Measurements from ENCODE around the gene CHN2.

Gene CHN2

DNA sequence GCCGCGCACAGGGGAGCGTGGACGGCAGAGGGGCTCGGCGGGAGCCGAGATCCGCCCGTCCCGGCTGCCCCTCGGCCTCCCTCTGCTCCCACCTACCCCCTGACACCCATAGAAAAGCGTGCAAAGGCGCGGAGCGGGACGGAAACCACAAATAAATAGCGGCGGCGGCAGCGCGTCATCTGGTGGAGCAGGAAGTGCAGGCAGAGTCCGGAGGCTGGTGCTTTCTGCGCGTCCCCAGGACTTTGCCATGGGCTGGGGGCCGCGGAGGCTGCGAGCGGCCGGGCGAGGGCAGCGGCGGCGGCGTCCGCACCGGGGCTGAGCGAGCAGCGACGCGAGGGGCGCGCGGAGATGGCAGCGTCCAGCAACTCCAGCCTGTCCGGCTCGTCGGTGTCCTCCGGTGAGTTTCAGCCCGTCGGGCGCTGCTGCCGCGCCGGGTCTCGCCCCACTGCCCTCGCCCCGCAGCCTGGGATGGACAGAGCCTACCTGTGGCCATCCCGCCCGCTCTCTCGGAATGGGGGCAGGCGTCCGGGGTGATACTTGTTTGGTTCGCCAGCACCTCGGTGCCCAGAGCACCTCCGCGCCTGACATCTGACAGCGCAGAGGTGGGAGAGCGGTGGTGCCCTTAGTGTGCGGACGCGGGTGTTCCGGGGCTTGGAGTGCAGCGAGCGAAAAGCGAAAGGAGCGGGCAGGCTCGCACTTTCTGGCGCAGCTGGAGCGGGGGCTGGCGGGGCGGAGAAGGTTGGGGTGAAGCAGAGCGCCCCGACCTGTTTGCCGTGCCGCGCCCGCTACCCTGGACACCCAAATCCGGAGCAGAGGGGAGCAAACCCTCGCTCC lies at the start of gene CHN2:
Gene CHN2, plus strand, starts transcription at position 182 of the 834 bp plus-strand sequence.
- DNase-seq (ENCODE audit: low spot score): no peak

DNA sequence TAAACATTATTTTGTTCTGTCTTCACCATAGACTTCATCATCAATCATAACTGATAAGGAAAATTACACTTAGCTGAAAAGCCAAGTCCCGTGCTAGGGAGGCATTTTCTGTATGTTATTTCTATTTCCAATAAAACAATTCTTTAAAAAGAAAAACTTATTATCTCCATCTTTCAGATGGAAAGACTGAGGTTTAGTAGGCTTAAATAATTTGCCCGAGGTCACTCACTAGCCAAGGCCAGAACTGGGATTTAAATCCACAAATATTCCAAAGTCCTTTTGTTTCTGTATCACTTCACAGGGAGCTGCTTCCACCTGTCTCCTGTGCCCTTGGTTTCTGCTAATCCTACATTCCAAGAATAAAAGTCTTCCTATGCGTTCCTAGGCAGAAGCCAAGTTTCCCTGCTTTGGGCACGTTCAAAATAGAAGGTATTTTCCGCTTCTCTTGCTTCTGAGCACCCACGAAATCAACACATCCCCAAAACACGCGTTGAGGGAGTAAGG lies 49.0 kb upstream of the CHN2 start:
- DNase-seq (ENCODE audit: low spot score): no peak

DNA sequence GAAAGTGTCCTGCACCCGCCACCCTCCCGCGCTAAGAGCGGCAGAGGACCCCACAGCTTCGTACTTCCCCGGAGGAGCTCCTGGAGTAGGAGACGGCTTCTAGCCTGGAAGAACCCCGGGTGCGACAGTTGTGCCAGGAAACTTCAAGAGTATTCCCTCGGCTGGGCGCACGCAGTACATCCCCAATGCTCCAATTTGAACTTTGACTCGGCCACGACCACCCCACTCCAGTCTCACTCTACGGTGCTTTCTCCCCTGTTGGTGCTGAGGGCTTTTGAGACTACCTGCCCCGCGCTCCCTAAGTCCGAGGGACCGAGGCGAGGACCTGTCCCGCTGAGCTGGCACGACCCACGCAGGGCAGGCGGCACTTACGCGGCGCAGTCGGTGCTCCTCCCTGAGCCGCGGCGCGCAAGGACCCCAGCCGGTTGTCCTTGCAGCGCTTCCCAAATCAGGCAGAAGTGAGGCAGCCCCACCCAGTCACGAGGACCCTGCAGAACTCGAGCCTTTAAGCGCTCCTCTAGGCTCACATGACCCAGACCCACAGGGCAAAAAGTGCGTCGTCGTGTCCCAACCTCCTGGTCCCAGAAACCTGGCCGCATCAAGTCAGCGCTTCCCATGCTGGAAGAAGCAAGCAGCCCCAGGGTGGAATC lies 48.4 kb upstream of the CHN2 start, which contains the start of gene CPVL:
Gene CPVL, minus strand, starts transcription at position 481 of the 650 bp plus-strand sequence. CDS start 25,476 bp downstream, outside the sequence.
- no peak for DNase-seq (ENCODE audit: low spot score)

DNA sequence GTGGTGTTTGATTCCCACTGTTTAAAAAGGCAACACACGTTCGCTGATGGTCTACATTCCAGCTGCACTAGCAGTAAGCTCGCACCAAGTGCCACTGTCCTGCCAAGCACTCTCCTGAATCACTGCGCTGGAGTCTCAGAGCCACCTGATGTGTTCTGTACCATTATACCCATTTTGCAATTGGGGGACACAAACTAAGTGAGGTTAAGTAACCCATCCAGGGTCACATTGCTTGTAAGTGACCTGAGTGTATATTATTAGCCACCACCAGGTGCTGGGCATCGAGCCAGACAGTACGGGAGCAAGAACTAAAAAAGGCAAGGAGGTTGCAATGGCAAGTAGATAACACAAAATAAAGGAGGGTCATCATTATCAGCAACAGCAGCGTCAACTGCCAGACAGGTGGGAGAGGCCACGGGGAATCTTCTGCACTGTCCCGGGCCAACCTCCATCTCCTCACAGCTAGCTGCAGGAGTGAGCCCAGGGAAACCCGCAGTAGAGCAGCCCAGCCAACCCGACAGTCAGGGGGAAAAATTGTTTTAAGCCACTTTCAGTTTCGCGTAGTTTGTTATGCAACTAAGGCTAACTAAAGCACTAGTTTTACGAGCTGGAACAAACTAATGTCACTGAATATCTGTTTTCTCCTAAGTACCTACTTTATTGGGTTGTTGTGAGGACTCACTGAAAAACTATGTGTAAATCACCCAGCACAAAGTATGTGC lies 47.5 kb upstream of the CHN2 start:
- DNase-seq (ENCODE audit: low spot score): no peak

DNA sequence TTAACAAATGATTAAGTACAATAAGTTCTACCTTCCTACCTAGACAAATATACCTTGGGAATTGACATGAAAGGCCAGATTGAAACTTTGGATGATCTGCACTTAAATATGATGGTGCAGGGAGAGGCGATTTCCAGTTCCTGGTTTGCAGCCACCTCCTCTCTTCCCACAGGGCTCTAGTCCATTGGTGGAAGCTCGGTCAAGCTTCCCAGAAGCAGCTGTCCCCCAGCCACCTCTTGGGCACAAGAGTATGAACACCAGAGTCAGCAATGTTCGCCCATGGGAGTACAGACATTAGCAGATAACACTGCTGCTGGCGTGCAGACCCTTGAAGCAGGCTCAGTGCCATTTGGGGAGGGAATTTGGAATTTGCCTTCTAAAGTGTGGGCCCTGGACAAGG lies 46.8 kb upstream of the CHN2 start:
- DNase-seq (ENCODE audit: low spot score): no peak

DNA sequence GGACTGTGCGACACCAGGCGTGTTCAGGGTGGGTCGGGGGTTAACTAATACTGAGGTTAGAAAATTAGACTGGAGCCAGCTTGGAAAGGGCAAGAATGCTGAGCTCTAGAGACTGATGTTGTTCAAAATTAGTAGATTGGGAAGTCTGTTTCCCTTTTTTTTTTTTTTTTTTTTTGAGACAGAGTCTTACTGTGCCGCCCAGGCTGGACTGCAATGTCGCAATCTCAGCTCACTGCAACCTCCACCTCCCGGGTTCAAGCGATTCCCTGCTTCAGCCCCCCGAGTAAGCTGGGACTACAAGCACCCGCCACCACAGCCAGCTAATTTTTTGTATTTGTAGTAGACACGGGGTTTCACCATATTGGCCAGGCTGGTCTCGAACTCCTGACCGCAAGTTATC lies 45.5 kb upstream of the CHN2 start:
- no peak for DNase-seq (ENCODE audit: low spot score)

DNA sequence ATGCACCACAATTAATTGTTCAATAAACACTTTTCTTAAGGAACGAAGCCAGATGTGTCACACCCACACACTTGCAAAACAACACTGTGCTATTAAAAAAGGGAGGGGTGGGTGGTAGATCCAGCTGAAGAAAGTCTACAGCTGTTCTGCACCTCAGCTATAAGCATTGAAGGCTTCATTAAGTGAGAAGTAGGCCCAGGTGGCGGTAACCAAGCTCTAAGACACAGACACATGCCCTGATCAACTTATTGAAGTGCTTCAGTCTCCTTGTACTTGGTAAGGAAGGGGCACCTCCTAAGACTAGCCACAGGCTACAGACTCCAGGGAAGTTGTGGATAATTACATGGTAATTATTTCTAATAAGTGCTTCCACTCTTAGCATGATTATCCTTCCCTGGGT lies 43.7 kb upstream of the CHN2 start:
- DNase-seq (ENCODE audit: low spot score): no peak

DNA sequence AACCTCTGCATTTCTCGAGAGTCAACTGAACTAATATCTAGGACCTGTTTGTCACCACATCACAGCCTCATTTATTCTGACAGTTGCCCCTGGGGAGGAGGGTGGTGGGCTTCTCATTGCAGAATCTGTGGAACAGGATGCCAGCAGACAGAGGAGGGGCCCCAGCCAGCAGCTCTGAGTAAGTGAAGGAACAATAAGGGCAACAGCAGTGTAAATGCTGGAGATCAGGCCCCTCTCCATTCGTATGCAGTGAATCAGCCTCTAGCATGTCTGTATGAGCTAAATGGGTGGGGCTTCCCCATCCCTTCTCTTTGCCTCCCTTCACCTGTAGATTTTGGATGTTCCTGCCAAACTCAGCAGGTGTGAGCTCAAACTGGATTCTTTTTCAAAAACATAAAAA lies 40.5 kb upstream of the CHN2 start:
- DNase-seq (ENCODE audit: low spot score): no peak

DNA sequence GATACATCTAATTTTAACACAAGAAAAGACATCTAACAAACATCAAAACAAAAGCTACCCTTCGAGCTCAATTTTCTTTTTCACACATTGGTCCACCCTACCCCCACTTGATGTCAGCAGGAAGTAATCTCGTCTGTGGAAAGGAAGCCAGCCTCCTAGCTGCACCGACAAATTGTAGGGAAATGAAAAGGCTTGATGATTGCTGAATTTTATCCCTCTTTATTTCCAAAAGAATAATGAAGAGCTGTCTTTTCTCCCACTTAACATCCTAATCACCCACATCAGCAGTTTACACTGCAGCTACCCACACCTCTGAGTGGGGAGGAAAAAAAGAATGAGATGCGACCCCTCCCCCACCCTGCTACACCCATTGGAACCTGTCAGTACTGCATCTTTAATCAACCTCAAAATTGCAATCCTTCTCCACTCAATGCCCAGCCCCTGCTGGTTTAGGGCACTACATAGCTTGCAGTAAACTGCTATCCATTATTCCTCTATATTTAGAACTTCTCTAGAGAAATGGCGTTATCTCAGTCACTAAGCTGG lies 37.6 kb upstream of the CHN2 start:
- no peak for DNase-seq (ENCODE audit: low spot score)

DNA sequence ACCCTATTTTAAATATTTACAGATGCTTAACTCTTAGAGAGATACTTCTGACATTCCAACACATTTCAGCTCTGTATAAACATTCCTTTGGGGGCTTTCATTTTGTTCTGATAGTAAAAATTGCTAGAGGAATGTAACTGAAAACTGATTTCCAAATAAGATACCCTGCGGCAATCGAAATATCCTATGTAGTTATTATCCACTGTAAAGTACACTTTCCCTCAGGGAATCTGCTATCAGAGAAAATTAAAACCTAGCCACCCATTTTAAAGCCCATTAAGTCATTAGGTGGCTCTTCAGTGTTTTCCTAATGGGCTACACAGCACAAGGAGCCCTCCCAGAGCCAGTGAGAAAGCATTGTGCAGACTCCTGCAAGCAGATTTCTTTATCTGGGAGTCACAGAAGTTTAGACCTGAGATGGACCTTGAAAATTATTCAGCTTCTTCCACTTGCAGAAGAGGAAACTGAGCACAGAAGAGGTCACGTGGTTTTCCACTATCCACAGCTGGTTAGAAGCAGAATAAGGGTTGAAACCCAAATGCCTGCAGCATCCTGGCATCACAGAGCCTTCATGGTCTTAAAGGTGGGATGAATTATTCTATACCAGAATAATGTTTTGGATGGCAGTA lies 35.7 kb upstream of the CHN2 start:
- DNase-seq (ENCODE audit: low spot score): no peak

DNA sequence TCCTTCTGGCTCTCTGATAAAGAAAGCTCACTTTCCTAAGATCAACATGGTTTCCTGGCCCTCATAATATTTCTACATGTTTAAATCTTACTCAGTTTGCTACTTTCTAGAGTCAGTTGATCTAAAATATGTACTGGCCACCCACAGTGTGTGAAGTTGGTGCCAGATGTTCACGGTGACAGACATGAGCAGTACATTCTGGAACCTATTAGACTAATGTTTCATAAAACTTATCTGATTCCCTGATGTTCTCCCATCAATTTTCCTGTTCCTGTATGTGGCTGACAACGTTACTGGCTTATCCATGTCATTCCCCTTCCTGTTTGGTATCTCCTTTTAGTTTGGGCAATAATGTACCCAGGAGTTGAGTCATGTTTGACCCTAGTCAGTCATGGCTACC lies 34.5 kb upstream of the CHN2 start:
- DNase-seq (ENCODE audit: low spot score): no peak

DNA sequence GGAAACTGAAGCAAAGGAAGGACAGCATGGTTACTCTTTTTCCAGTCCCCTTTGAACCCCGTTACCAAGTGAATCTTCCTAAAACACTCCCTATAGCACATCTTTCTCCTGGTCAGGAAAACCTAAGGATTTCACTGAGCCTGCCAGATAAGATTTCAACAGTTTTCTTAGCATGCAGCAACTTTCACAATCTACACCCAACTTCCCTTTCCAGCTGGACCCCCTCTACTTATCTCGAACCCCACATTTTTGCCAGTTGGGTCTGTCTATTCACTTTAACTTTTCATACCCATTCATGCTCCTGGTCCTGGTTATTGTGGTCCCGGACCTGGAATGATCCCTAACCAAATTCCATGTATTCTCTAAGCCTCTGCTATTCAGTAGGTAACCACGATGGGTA lies 33.3 kb upstream of the CHN2 start:
- no peak for DNase-seq (ENCODE audit: low spot score)

DNA sequence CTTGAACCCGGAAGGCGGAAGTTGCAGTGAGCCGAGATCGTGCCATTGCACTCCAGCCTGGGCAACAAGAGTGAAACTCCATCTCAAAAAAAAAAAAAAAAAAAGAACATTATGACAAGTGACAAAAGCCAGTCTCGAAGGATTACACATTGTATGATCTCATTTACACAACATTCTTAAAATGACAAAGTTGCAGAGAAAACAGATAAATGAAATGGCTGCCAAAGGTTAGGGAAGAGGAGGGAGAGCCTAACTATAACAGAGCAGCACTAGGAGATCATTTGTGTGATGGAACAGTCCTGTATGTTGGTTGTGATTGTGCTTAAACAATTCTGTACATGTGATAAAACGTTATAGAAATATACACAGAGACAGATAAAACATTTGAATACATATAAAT lies 32.0 kb upstream of the CHN2 start:
- DNase-seq (ENCODE audit: low spot score): no peak

DNA sequence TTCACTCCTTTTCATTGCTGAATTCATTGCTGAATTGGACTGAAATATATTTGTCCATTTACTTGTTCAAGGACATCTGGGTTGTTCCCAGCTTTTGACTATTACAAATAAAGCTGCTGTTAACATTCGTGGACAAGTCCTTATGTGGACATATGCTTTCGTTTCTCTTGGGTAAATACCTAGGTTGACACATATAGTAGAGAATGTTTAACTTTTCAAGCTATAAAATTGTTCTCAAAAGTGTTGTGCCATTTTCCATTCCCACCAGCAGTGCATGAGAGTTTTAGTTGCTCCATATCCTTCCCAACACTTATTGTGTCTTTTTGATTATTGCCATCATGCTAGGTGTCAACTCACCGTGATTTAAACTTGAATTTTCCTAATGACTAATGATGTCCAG lies 30.7 kb upstream of the CHN2 start:
- DNase-seq (ENCODE audit: low spot score): no peak

DNA sequence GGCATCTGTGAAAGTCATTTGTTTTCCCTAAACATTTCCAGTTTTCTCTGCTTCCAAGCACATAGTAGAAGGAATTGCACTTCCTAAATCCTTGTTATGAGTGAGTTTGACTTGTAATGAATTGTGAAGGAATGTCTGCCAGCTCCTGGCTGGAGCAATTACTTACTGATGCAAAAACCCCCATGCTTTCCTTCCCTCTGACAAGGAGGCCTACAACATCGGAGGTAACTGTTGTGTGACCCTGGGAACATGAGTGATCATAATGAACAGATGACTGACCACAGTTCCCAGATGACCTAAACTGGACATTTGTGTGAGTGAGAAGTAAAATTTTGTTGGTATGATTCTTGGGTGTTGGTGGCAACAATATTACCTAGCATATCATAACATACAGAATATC lies 26.9 kb upstream of the CHN2 start:
- no peak for DNase-seq (ENCODE audit: low spot score)

DNA sequence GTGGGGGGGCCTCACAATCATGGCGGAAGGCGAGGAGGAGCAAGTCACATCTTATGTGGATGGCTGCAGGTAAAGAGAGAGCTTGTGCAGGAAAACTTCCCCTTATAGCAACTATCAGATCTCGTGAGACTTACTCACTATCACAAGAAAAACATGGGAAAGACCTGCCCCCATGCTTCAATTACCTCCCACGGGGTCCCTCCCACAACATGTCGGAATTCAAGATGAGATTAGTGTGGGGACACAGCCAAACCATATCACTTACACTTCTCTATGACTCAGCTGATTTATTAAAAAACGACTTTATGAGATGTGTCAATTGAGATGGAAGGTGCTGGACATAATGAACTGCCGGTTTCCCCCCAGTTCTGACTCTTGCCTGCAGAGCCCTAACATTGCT lies 23.8 kb upstream of the CHN2 start:
- DNase-seq (ENCODE audit: low spot score): no peak

DNA sequence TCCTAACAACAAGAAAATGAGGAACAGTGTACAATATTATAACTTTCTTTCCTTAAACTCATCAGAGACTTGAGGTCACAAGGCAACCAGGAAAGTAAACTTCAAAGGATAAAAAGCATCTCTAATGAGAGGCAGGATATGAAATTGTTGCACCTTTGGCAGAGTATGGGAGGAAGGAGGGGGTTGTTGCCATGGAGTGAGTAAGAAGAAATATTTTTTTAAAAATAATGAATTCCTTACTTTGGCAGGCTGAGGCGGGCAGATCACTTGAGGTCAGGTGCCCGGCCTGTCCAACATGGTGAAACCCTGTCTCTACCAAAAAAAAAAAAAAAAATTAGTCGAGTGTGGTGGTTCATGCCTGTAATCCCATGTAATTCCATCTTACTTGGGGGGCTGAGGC lies 21.1 kb upstream of the CHN2 start:
- DNase-seq (ENCODE audit: low spot score): no peak

DNA sequence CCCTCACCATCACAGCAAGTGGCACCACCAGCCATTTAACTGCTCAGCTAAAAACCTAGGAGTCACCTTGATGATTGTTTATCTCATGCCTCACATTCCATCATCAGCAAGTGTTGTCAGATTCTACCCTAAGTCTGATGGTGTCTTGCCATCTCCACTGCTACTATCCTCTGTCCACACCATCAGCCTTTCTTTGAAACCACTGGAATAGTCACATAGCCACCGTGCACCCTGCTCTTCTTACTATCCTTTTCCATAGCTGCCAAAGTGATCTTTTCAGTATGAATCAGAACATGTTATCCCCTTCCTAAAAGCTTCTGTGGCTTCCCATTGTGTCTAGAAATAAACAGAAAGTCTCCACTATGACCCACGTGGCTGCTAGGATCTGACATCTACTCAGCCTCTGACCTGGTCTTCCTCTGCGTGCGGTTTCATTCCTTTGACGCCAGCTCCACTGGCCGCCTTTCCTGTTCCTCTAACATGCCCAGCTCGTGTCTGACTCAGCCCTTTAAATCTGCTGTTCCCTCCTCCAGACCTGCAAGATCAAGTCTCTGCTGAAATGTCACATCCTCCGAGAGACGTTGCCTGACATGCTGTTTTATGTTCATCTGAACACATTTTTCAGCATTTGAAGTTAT lies 16.5 kb upstream of the CHN2 start:
- no peak for DNase-seq (ENCODE audit: low spot score)

DNA sequence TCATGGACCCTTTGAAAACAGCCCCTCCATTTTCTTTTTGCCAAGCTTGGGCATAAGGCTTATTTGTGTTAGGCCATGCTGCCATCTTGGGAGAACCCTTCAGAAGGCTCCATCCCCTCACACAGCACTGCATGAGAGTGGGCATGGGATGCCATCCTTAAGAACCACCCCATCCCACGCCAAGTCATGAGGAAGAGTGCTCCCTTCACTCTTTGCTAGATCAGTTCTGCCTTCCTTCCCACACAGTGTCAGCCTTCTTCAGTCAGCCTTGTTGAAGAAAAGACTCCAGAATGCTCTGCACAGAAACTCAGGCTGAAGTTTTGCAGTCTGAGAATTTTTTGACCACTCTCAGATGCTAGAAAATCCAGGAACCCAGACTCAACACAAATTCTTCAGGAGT lies 15.5 kb upstream of the CHN2 start:
- no peak for DNase-seq (ENCODE audit: low spot score)

DNA sequence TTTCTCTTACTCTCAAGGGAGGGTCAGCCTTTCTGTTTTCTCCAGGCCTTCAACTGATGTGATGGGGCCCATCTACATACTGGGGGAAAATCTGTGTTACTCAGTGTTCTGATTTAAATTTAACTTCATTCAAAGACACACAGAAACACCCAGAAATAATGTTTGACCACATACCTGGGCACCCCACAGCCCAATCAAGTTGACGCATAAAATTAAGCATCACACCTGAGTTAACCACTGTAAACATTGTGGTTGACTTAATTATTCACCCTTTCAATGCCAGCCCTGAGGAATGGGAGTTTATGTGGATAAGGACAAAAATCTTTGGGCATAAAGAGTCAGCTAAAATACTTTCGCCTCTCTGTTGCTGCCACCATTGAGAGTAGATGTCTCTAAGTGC lies 10.0 kb upstream of the CHN2 start:
- no peak for DNase-seq (ENCODE audit: low spot score)

DNA sequence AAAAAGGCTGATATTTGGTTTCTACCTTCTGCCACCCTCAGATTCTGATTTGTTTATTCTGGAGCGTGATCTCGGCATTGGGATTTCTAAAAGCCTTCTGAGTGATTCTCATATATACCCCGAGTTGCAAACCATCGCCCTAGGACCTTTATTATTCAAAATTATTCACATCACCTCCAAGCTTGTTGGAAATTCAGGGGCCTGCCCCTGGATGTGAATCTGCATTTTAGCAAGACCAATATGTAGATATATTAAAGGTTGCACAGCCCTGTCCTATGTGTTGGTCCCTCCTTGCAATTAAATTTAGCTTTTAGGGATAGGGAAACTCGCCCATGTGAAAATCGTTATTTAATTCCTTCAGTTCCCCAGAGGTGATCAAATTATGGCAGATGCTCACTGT lies 9.0 kb upstream of the CHN2 start:
- no peak for DNase-seq (ENCODE audit: low spot score)
